ENCODE data around the gene AKAP11. TPM values are rescaled to one million over a fixed set of nuclear protein-coding genes. Genes with fewer than 3 reads are reported as not detected.

AKAP11 gene
- total and polyA plus RNA-seq, 2 of the 13 experiments (the other 11 are each of a cell fraction or from before 2014, with no cell fraction given): 7.2 to 9.8 TPM

DNA sequence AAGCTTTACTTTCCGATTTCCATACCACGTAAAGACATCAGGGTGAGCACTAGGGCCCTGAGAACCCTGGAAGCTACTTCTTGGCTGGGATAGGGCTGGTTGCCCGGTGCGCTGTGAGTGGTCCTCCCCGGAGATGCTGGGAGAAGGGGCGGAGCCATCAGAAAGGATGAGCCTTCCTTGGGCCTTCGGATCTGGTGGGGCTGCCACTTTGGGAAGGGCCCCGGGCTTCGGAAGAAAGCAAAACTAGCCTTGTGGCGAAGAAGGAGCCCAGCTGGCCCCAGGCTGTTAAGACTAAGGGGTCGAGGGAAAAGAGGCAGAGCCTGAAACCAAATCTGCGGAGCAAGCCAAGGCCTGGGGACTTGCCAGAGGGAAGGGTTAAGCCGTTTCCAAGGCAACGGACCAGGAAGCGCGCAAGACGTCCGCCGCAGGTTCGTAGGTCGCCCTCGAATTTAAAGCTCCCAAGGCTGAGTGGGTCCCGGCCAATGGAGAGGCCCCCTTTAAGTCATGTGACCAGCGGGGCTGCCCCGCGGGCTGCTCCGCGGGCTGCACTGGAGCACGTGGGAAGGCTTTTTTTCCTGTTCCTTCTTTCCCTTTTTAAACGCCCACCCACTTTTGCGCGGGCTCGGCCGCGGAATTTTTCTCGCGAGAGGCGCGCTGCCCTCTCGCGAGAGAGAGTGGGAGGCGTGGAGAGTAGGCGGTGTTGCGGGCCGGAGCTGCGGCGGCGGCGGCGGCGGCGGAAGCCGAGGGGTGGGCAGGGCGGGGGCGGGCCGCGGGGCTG, 426 bp upstream of the AKAP11 start (continued):
- no peak for TF ChIP-seq FOXP1 (IDR thresholded peaks at IDR 0.05)
- TF ChIP-seq FOXP1 (CRISPR knock-in tag; IDR thresholded peaks at IDR 0.05): no peak
- TF ChIP-seq, protein P1, sequence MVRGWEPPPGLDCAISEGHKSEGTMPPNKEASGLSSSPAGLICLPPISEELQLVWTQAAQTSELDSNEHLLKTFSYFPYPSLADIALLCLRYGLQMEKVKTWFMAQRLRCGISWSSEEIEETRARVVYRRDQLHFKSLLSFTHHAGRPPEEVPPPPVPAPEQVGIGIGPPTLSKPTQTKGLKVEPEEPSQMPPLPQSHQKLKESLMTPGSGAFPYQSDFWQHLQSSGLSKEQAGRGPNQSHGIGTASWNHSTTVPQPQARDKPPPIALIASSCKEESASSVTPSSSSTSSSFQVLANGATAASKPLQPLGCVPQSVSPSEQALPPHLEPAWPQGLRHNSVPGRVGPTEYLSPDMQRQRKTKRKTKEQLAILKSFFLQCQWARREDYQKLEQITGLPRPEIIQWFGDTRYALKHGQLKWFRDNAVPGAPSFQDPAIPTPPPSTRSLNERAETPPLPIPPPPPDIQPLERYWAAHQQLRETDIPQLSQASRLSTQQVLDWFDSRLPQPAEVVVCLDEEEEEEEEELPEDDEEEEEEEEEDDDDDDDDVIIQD (CRISPR knock-in tag; IDR thresholded peaks at IDR 0.05; ENCODE audit: low read depth): peak; percentile 76; the same call in 1 of the 2 replicates
- TF ChIP-seq, protein P2, sequence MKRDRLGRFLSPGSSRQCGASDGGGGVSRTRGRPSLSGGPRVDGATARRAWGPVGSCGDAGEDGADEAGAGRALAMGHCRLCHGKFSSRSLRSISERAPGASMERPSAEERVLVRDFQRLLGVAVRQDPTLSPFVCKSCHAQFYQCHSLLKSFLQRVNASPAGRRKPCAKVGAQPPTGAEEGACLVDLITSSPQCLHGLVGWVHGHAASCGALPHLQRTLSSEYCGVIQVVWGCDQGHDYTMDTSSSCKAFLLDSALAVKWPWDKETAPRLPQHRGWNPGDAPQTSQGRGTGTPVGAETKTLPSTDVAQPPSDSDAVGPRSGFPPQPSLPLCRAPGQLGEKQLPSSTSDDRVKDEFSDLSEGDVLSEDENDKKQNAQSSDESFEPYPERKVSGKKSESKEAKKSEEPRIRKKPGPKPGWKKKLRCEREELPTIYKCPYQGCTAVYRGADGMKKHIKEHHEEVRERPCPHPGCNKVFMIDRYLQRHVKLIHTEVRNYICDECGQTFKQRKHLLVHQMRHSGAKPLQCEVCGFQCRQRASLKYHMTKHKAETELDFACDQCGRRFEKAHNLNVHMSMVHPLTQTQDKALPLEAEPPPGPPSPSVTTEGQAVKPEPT (CRISPR knock-in tag; IDR thresholded peaks at IDR 0.05; ENCODE audit: low read depth): peak; percentile 78
- TF ChIP-seq REL (CRISPR knock-in tag; conservative IDR thresholded peaks at IDR 0.05): 0 out of 2 replicates have a peak, but pooled peaks have one; percentile 35
- TF ChIP-seq ZNF564 (CRISPR knock-in tag; IDR thresholded peaks at IDR 0.05): peak; percentile 80; the same call in 1 of the 2 replicates
- TF ChIP-seq ZNF30 (CRISPR knock-in tag; IDR thresholded peaks at IDR 0.05): 0 out of 2 replicates have a peak, but pooled peaks have one; percentile 65
- TF ChIP-seq, protein P3, sequence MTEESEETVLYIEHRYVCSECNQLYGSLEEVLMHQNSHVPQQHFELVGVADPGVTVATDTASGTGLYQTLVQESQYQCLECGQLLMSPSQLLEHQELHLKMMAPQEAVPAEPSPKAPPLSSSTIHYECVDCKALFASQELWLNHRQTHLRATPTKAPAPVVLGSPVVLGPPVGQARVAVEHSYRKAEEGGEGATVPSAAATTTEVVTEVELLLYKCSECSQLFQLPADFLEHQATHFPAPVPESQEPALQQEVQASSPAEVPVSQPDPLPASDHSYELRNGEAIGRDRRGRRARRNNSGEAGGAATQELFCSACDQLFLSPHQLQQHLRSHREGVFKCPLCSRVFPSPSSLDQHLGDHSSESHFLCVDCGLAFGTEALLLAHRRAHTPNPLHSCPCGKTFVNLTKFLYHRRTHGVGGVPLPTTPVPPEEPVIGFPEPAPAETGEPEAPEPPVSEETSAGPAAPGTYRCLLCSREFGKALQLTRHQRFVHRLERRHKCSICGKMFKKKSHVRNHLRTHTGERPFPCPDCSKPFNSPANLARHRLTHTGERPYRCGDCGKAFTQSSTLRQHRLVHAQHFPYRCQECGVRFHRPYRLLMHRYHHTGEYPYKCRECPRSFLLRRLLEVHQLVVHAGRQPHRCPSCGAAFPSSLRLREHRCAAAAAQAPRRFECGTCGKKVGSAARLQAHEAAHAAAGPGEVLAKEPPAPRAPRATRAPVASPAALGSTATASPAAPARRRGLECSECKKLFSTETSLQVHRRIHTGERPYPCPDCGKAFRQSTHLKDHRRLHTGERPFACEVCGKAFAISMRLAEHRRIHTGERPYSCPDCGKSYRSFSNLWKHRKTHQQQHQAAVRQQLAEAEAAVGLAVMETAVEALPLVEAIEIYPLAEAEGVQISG (CRISPR knock-in tag; IDR thresholded peaks at IDR 0.05): peak; percentile 75; the same call in 1 of the 2 replicates
- no peak for TF ChIP-seq SAFB2 (CRISPR knock-in tag; IDR thresholded peaks at IDR 0.05; ENCODE audit: borderline replicate concordance, low read depth)
- TF ChIP-seq, protein P4, sequence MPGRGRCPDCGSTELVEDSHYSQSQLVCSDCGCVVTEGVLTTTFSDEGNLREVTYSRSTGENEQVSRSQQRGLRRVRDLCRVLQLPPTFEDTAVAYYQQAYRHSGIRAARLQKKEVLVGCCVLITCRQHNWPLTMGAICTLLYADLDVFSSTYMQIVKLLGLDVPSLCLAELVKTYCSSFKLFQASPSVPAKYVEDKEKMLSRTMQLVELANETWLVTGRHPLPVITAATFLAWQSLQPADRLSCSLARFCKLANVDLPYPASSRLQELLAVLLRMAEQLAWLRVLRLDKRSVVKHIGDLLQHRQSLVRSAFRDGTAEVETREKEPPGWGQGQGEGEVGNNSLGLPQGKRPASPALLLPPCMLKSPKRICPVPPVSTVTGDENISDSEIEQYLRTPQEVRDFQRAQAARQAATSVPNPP (CRISPR knock-in tag; IDR thresholded peaks at IDR 0.05): peak; percentile 82; the same call in 1 of the 2 replicates
- TF ChIP-seq, protein P5, sequence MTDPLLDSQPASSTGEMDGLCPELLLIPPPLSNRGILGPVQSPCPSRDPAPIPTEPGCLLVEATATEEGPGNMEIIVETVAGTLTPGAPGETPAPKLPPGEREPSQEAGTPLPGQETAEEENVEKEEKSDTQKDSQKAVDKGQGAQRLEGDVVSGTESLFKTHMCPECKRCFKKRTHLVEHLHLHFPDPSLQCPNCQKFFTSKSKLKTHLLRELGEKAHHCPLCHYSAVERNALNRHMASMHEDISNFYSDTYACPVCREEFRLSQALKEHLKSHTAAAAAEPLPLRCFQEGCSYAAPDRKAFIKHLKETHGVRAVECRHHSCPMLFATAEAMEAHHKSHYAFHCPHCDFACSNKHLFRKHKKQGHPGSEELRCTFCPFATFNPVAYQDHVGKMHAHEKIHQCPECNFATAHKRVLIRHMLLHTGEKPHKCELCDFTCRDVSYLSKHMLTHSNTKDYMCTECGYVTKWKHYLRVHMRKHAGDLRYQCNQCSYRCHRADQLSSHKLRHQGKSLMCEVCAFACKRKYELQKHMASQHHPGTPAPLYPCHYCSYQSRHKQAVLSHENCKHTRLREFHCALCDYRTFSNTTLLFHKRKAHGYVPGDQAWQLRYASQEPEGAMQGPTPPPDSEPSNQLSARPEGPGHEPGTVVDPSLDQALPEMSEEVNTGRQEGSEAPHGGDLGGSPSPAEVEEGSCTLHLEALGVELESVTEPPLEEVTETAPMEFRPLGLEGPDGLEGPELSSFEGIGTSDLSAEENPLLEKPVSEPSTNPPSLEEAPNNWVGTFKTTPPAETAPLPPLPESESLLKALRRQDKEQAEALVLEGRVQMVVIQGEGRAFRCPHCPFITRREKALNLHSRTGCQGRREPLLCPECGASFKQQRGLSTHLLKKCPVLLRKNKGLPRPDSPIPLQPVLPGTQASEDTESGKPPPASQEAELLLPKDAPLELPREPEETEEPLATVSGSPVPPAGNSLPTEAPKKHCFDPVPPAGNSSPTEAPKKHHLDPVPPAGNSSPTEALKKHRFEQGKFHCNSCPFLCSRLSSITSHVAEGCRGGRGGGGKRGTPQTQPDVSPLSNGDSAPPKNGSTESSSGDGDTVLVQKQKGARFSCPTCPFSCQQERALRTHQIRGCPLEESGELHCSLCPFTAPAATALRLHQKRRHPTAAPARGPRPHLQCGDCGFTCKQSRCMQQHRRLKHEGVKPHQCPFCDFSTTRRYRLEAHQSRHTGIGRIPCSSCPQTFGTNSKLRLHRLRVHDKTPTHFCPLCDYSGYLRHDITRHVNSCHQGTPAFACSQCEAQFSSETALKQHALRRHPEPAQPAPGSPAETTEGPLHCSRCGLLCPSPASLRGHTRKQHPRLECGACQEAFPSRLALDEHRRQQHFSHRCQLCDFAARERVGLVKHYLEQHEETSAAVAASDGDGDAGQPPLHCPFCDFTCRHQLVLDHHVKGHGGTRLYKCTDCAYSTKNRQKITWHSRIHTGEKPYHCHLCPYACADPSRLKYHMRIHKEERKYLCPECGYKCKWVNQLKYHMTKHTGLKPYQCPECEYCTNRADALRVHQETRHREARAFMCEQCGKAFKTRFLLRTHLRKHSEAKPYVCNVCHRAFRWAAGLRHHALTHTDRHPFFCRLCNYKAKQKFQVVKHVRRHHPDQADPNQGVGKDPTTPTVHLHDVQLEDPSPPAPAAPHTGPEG (CRISPR knock-in tag; IDR thresholded peaks at IDR 0.05): peak; percentile 71; the same call in 1 of the 2 replicates
- TF ChIP-seq MYC (CRISPR knock-in tag; IDR thresholded peaks at IDR 0.05; ENCODE audit: borderline replicate concordance): peak; percentile 55; the same call in 1 of the 2 replicates
- peak; percentile 28; the same call in 1 of the 2 replicates for TF ChIP-seq HDAC2 (CRISPR knock-in tag; IDR thresholded peaks at IDR 0.05)
- no peak for TF ChIP-seq ZNF775 (CRISPR knock-in tag; IDR thresholded peaks at IDR 0.05; ENCODE audit: borderline replicate concordance)
- no peak for TF ChIP-seq FOSL2 (CRISPR knock-in tag; IDR thresholded peaks at IDR 0.05)
